Measurements from ENCODE around the gene IFFO2. TPM values are rescaled to one million over a fixed set of nuclear protein-coding genes. Genes with fewer than 3 reads are reported as not detected.
A peak's percentile ranks its signal among the peaks of the same experiment; 100 is the strongest.

The IFFO2 gene
- total RNA-seq, 3 donors from 2014 or later (not counting 1 experiment from before 2014, with no cell fraction given), result 52.4 to 105 (median 66.5) TPM

DNA sequence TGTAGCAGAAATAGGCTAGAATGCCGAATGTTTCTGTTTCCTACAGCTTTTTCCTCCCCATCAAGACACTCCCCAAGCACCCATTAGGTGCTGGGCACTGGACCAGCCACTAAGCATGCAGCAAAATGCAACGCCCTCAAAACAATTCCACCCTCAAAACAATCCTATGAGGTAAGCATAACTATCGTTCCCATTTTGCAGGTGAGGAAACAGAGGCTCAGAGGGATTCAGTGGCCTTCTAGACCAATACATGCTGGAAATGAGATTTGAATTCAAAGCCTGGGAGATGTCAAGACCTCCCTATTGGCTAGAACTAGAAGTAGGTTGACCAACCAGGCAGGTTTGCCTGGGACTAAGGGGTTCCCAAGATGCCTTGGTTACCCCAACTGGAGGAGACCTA, 43.9 kb downstream of the IFFO2 start:
- peak overlapping the region in 1 of 2 donors; percentile 68 for H3K27ac Mint-ChIP-seq
- H3K36me3 Mint-ChIP-seq, result no peaks in the 10 kb centered on the region
- intact Hi-C loops (cut with micrococcal nuclease), result no loop called here
- H3K4me3 Mint-ChIP-seq, result no peak overlapping the region
- H3K4me1 Mint-ChIP-seq, result peaks cover 15 to 26% of the 10 kb centered on the region in 2 donors
- Histone ChIP-seq H3K27me3 (ENCODE audit: control insufficient read depth, insufficient read depth, low read length) (no peaks in the 10 kb centered on the region), H3K9me3 (ENCODE audit: control insufficient read depth, insufficient read depth, low read length) (no peaks in the 10 kb centered on the region), H3K4me3 (ENCODE audit: low read length) (no peak overlapping the region), H3K36me3 (ENCODE audit: control insufficient read depth, insufficient read depth, low read length) (peaks cover 65% of the 10 kb centered on the region), H3K4me1 (ENCODE audit: control insufficient read depth, insufficient read depth, low read length) (peaks cover 22% of the 10 kb centered on the region), H3K27ac (ENCODE audit: low read length) (no peak overlapping the region)
- DNase-seq, result no peak
- H3K27me3 Mint-ChIP-seq (ENCODE audit: low read depth in 2 of 2), result no peaks in the 10 kb centered on the region
- ATAC-seq, result no peak
- H3K9me3 Mint-ChIP-seq, result no peaks in the 10 kb centered on the region
- TF ChIP-seq CTCF (IDR thresholded peaks at IDR 0.05), result no peak
- 96% methylated on average over 2 of the region's 3 CpGs for whole genome bisulfite sequencing (ENCODE audit: insufficient coverage)

DNA sequence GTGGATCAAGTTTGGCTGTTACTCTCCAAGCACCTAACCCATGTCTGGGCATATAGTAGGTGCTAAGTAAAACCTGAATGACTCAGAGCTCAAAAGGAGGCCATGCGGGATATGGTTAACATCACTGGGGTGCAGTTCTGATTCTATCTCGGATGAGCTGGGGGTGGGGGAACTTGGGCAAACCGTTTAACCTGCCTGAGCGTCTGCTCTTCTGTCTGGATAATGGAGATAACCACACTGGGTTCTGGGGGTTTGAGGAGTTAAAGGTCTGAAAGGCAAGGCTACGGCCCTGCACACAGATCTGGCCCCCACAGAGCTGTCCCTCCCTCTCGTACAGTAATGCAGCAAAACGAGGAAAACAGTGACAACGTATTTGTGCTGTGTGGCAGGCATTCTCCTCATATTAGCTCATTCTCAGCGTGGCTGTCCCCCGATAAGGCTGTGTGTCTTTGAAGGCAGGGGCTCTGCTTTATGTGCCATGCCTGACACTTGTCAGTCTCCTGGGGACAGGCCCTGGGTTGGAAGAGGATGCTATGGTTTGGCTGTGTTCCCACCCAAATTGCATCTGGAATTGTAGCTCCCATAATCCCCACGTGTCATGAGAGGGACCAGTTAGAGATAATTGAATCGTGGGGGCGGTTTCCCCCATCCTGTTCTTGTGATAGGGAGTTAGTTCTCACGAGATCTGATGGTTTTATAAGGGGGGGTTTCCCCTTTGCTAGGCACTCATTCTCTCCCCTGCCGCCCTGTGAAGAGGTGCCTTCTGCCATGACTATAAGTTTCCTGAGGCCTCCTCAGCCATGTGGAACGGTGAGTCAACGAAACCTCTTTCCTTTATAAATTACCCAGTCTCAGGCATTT, 47.3 kb downstream of the IFFO2 start:
- peaks cover 23 to 34% of the 10 kb centered on the region in 2 donors for H3K4me1 Mint-ChIP-seq
- peak in 1 of 2 donors; percentile 20 for DNase-seq
- Histone ChIP-seq H3K27me3 (ENCODE audit: control insufficient read depth, insufficient read depth, low read length) (no peaks in the 10 kb centered on the region), H3K27ac (ENCODE audit: low read length) (no peak overlapping the region), H3K9me3 (ENCODE audit: control insufficient read depth, insufficient read depth, low read length) (no peaks in the 10 kb centered on the region), H3K4me1 (ENCODE audit: control insufficient read depth, insufficient read depth, low read length) (peaks cover 30% of the 10 kb centered on the region), H3K4me3 (ENCODE audit: low read length) (no peak overlapping the region), H3K36me3 (ENCODE audit: control insufficient read depth, insufficient read depth, low read length) (peaks cover 48% of the 10 kb centered on the region)
- WGBS (ENCODE audit: insufficient coverage), result 79% methylated on average over 17 of the region's 17 CpGs
- no peak overlapping the region for H3K4me3 Mint-ChIP-seq
- intact Hi-C loops (cut with micrococcal nuclease), result no loop called here
- ATAC-seq, result no peak
- peak overlapping the region; percentile 16 to 77 for H3K27ac Mint-ChIP-seq
- H3K9me3 Mint-ChIP-seq, result no peaks in the 10 kb centered on the region
- TF ChIP-seq CTCF (IDR thresholded peaks at IDR 0.05), result no peak
- H3K27me3 Mint-ChIP-seq (ENCODE audit: low read depth in 2 of 2), result no peaks in the 10 kb centered on the region
- no peaks in the 10 kb centered on the region for H3K36me3 Mint-ChIP-seq

DNA sequence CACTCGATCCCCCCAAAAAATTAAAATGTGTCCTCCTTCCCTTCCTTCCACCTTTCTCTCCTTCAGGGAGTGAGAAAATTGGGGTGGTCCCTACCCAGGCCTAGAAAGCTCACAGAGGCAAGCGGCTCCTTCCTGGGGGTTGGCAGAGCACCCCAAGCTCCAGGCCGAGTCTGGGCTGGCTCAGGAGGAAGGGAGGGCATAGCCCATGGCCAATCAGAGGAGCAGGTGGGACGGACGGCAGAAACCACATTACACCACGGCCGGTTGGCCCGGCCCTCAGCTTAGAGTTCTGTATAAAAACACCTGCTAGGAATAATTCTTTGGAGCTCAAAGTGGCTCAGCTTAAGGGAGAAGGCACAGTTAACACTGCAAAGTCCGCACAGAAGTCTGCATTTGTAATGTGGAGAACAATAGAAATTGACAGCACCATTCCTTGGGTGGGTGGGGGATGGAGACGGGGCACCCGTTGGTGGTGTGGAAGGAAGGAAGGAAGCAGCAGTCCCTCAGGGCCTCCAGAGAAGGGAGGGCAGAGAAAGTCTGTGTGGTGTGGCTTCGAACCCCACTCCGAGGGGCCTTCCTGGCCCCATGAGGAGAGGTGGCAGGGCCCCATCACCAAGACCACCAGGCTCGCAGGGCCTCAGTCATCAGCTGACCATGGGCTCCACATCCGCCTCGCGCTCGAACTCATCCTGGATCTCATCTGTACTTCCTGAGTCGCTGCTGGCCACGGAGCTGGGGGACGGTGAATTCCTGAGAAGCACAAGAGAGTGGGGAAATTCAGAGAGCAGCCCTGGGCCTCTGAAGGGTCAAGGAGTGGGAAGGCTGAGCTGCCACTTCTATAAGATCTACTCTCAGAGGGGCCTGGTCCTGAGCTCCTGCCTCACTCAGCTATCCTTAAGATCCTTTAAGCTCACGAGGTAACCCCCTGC, 48.3 kb downstream of the IFFO2 start:
- Mint-ChIP-seq H3K27ac (peak overlapping the region; percentile 77 to 81), H3K9me3 (no peaks in the 10 kb centered on the region), H3K4me3 (peak overlapping the region; percentile 31), H3K27me3 (ENCODE audit: low read depth in 2 of 2) (no peaks in the 10 kb centered on the region), H3K4me1 (peaks cover 25 to 36% of the 10 kb centered on the region in 2 donors), H3K36me3 (no peaks in the 10 kb centered on the region)
- H3K36me3 ChIP-seq (ENCODE audit: control insufficient read depth, insufficient read depth, low read length), result peaks cover 42% of the 10 kb centered on the region
- peaks cover 29% of the 10 kb centered on the region for H3K4me1 ChIP-seq (ENCODE audit: control insufficient read depth, insufficient read depth, low read length)
- no peak overlapping the region for H3K4me3 ChIP-seq (ENCODE audit: low read length)
- intact Hi-C loops (cut with micrococcal nuclease), result loop anchor here (1.0 kb wide), 1 partner anchor 64 kb away; no protein-coding TSS in a partner anchor
- ATAC-seq, result peak; percentile 20 to 59 (median 20)
- no peaks in the 10 kb centered on the region for H3K9me3 ChIP-seq (ENCODE audit: control insufficient read depth, insufficient read depth, low read length)
- H3K27me3 ChIP-seq (ENCODE audit: control insufficient read depth, insufficient read depth, low read length), result no peaks in the 10 kb centered on the region
- DNase-seq, result peak in 1 of 2 donors; percentile 21
- peak overlapping the region; percentile 24 for H3K27ac ChIP-seq (ENCODE audit: low read length)
- 34% methylated on average over 21 of the region's 22 CpGs for WGBS (ENCODE audit: insufficient coverage)
- TF ChIP-seq CTCF (IDR thresholded peaks at IDR 0.05), result no peak

All from natural killer cell (primary cell).